ENCODE data around the gene NAPA.
A peak's percentile ranks its signal among the peaks of the same experiment; 100 is the strongest.

The NAPA gene

DNA sequence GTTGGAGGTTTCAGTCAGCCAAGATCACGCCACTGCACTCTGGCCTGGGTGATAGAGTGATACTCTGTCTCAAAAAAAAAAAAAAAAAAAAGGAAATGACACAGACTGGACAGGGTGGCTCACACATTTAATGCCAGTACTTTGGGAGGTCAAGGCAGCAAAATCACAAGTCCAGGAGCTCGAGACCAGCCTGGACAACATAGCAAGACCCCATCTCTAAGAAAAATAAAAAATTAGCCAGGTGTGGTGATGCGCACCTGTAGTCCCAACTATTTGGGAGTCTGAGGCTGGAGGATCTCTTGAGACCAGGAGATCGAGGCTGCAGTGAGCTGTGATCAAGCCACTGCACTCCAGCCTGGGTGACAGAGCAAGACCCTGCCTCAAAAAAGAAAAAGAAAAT lies 22.6 kb upstream of the NAPA start:
- no peak for TF ChIP-seq EZH2phosphoT487 (IDR thresholded peaks at IDR 0.05; ENCODE audit: borderline replicate concordance)
- TF ChIP-seq, protein P1, sequence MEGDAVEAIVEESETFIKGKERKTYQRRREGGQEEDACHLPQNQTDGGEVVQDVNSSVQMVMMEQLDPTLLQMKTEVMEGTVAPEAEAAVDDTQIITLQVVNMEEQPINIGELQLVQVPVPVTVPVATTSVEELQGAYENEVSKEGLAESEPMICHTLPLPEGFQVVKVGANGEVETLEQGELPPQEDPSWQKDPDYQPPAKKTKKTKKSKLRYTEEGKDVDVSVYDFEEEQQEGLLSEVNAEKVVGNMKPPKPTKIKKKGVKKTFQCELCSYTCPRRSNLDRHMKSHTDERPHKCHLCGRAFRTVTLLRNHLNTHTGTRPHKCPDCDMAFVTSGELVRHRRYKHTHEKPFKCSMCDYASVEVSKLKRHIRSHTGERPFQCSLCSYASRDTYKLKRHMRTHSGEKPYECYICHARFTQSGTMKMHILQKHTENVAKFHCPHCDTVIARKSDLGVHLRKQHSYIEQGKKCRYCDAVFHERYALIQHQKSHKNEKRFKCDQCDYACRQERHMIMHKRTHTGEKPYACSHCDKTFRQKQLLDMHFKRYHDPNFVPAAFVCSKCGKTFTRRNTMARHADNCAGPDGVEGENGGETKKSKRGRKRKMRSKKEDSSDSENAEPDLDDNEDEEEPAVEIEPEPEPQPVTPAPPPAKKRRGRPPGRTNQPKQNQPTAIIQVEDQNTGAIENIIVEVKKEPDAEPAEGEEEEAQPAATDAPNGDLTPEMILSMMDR (conservative IDR thresholded peaks at IDR 0.05; ENCODE audit: low read length) = no peak
- Histone ChIP-seq H2AFZ (ENCODE audit: low read length) (no peak overlapping the region), H3K4me3 (ENCODE audit: low read length, poor library complexity, severe bottlenecking) (no peak overlapping the region), H4K20me1 (ENCODE audit: insufficient read depth, low read length, poor library complexity, severe bottlenecking) (no peaks in the 10 kb centered on the region), H3K4me2 (ENCODE audit: low read depth, low read length, poor library complexity, severe bottlenecking) (no peak overlapping the region), H3K9me2 (replicated peaks; ENCODE audit: low read depth, low read length) (no peaks in the 10 kb centered on the region), H3K9me3 (ENCODE audit: insufficient read depth, low read depth, low read length) (no peaks in the 10 kb centered on the region), H3F3A (ENCODE audit: low read depth) (no peaks in the 10 kb centered on the region), H3K36me3 (ENCODE audit: insufficient read depth, low read length) (no peaks in the 10 kb centered on the region), H3K4me1 (ENCODE audit: insufficient read depth, low read length, poor library complexity, severe bottlenecking) (peaks cover 10% of the 10 kb centered on the region), H3K27me3 (ENCODE audit: insufficient read depth, low read length, poor library complexity, severe bottlenecking) (no peaks in the 10 kb centered on the region), H3K9ac (ENCODE audit: low read depth, low read length, poor library complexity, severe bottlenecking) (no peak overlapping the region), H3K79me2 (ENCODE audit: insufficient read depth, low read length) (no peaks in the 10 kb centered on the region)

DNA sequence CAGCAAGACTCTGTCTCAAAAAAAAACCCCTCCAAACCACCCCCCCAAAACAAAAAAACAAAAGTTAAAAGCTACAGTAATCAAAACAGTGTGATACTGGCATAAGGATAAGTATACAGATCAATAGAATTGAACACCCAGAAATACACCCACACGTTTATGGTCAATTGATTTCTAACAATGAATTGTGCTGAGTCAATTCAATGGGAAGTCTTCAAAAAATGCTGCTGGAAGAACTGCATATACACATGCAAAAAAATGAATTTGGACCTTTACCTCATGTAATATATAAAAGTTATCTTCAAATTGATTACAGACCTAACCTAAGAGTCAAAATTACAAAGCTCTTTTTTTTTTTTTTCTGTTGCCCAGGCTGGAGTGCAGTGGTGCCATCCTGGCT lies 19.8 kb upstream of the NAPA start:
- Histone ChIP-seq H3F3A (ENCODE audit: low read depth) (no peaks in the 10 kb centered on the region), H3K27me3 (ENCODE audit: insufficient read depth, low read length, poor library complexity, severe bottlenecking) (no peaks in the 10 kb centered on the region), H3K36me3 (ENCODE audit: insufficient read depth, low read length) (no peaks in the 10 kb centered on the region), H3K4me1 (ENCODE audit: insufficient read depth, low read length, poor library complexity, severe bottlenecking) (no peaks in the 10 kb centered on the region), H3K4me2 (ENCODE audit: low read depth, low read length, poor library complexity, severe bottlenecking) (no peak overlapping the region), H3K9me2 (replicated peaks; ENCODE audit: low read depth, low read length) (no peaks in the 10 kb centered on the region), H3K4me3 (ENCODE audit: low read length, poor library complexity, severe bottlenecking) (no peak overlapping the region), H2AFZ (ENCODE audit: low read length) (no peak overlapping the region), H3K79me2 (ENCODE audit: insufficient read depth, low read length) (no peaks in the 10 kb centered on the region), H3K9me3 (ENCODE audit: insufficient read depth, low read depth, low read length) (no peaks in the 10 kb centered on the region), H4K20me1 (ENCODE audit: insufficient read depth, low read length, poor library complexity, severe bottlenecking) (no peaks in the 10 kb centered on the region), H3K9ac (ENCODE audit: low read depth, low read length, poor library complexity, severe bottlenecking) (no peak overlapping the region)
- TF ChIP-seq EZH2phosphoT487 (IDR thresholded peaks at IDR 0.05; ENCODE audit: borderline replicate concordance) = no peak
- TF ChIP-seq, protein P1 (conservative IDR thresholded peaks at IDR 0.05; ENCODE audit: low read length) = no peak

DNA sequence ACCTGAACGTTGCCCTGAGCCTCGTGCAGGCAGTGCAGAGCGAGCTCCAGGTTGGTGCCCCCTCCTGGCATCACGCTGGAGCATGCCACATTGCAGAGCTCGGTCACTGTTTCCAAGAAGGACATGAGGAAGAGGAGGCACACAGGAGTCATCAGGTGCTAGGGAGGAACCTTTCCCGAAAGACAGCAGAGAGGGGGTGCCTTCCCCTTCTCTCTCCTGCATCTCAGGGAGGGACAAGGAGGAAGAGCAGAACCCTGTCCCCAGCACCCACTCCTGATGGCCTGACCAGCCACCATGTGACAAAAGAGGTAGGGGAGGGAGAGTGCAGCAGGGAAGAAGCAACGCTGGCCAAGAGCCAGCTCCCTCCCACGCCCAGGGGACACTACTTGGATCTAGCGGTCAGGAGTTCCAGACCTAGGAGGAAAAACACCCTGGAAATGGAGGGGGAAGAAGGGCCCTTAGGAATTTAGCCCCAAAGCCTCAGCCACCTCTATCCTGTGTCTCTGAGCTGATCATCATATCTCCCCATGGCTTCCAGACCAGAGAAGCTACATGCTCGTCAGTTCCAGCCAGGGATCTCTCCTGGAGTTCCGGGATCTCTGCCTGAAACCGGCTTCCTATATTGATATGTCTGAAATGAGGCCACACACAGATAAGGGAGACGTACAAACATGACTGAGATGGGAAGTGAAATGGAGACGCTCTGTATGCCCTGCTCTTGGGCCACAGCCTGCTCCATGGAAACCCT lies 17.0 kb upstream of the NAPA start:
- Histone ChIP-seq H3K79me2 (ENCODE audit: insufficient read depth, low read length) (no peaks in the 10 kb centered on the region), H3K9me2 (replicated peaks; ENCODE audit: low read depth, low read length) (no peaks in the 10 kb centered on the region), H2AFZ (ENCODE audit: low read length) (no peak overlapping the region), H3K4me3 (ENCODE audit: low read length, poor library complexity, severe bottlenecking) (no peak overlapping the region), H3F3A (ENCODE audit: low read depth) (no peaks in the 10 kb centered on the region), H3K36me3 (ENCODE audit: insufficient read depth, low read length) (no peaks in the 10 kb centered on the region), H3K4me1 (ENCODE audit: insufficient read depth, low read length, poor library complexity, severe bottlenecking) (no peaks in the 10 kb centered on the region), H3K27me3 (ENCODE audit: insufficient read depth, low read length, poor library complexity, severe bottlenecking) (no peaks in the 10 kb centered on the region), H3K4me2 (ENCODE audit: low read depth, low read length, poor library complexity, severe bottlenecking) (no peak overlapping the region), H3K9me3 (ENCODE audit: insufficient read depth, low read depth, low read length) (no peaks in the 10 kb centered on the region), H4K20me1 (ENCODE audit: insufficient read depth, low read length, poor library complexity, severe bottlenecking) (no peaks in the 10 kb centered on the region), H3K9ac (ENCODE audit: low read depth, low read length, poor library complexity, severe bottlenecking) (no peak overlapping the region)
- no peak for TF ChIP-seq EZH2phosphoT487 (IDR thresholded peaks at IDR 0.05; ENCODE audit: borderline replicate concordance)
- TF ChIP-seq, protein P1 (conservative IDR thresholded peaks at IDR 0.05; ENCODE audit: low read length) = peak; percentile 36; the same call in 1 of the 2 replicates

Measured in Loucy (cell line).